PC-9 (cell line): Measurements from ENCODE around the gene PRMT1.

ENCODE experiments used
- EZH2 ChIP-seq: fragments of 200-600 bp; sonication (generic); IDR thresholded peaks from 2 replicates; pipeline ENCODE4 v1.8.0; 2017; ENCODE audit warnings: antibody characterized with exemption, low read depth
- TF ChIP-seq, protein P1 (sequence below): fragments of 200-600 bp; sonication (generic); conservative IDR thresholded peaks from 2 replicates; pipeline ENCODE4 v1.6.1; 2017; ENCODE audit warnings: mixed run types, antibody characterized with exemption, mild to moderate bottlenecking, moderate library complexity

DNA sequence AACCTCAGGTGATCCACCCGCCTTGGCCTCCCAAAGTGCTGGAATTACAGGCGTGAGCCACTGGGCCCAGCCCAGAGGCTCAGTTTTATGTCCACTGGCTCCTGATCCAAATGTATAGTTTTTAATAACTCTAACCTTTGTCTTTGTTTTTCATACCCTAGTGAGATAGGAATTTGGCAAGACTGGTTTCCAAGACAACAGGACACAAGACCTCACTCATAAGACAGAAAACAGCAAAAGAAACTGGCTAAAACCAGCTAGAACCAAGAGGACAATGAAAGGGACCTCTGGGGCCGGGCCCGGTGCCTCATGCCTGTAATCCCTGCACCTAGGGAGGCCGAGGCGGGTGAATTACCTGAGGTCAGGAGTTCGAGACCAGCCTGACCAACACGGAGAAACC is 41.4 kb downstream of the PRMT1 start:
- TF ChIP-seq, protein P1, sequence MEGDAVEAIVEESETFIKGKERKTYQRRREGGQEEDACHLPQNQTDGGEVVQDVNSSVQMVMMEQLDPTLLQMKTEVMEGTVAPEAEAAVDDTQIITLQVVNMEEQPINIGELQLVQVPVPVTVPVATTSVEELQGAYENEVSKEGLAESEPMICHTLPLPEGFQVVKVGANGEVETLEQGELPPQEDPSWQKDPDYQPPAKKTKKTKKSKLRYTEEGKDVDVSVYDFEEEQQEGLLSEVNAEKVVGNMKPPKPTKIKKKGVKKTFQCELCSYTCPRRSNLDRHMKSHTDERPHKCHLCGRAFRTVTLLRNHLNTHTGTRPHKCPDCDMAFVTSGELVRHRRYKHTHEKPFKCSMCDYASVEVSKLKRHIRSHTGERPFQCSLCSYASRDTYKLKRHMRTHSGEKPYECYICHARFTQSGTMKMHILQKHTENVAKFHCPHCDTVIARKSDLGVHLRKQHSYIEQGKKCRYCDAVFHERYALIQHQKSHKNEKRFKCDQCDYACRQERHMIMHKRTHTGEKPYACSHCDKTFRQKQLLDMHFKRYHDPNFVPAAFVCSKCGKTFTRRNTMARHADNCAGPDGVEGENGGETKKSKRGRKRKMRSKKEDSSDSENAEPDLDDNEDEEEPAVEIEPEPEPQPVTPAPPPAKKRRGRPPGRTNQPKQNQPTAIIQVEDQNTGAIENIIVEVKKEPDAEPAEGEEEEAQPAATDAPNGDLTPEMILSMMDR, result no peak
- TF ChIP-seq EZH2, result no peak
